GM18868 (cell line): ENCODE data around the gene B3GALNT1.
A peak's percentile ranks its signal among the peaks of the same experiment; 100 is the strongest.

Experiments used
- ATAC-seq: cut with Tn5 transposase; IDR thresholded peaks from one replicate; pipeline ENCODE4 v1.9.1; 2021; ENCODE audit warnings: mild to moderate bottlenecking, moderate library complexity; ENCODE audit not compliant: unreplicated experiment

Gene B3GALNT1

GRCh38 chr3:161081633-161082032, 23.5 kb downstream of the B3GALNT1 start:
- peak; percentile 92 for ATAC-seq

DNA sequence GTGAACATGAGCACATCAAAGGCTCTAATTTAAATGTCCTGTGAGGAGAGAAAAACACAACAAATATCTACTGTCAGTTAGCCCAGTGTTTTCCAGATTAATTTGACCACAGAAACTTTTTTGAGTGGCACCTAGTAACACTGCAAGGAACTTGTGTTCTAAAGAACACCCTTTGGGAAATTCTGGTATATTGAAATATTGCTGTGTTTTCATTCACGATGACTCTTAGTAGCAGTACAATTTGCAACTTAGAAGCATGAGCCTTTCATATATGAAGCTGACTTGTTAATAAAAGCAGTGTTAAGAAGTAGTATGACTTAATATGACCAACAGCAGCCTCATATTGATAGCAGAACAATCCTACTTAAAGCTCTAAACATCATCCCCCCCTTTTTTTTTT, 32.0 kb downstream of the B3GALNT1 start:
- ATAC-seq: no peak

GRCh38 chr3:161072751-161073150, 32.4 kb downstream of the B3GALNT1 start:
- no peak for ATAC-seq

- no peak for ATAC-seq
These were observed 32.9 kb downstream of the B3GALNT1 start for GRCh38 chr3:161072211-161072621.

- no peak for ATAC-seq
These were observed 34.0 kb downstream of the B3GALNT1 start for GRCh38 chr3:161070980-161071663.

- ATAC-seq: no peak
These were observed 34.8 kb downstream of the B3GALNT1 start for GRCh38 chr3:161070252-161070930.

- ATAC-seq: peak; percentile 94
These were observed 35.5 kb downstream of the B3GALNT1 start for GRCh38 chr3:161069511-161070251.

DNA sequence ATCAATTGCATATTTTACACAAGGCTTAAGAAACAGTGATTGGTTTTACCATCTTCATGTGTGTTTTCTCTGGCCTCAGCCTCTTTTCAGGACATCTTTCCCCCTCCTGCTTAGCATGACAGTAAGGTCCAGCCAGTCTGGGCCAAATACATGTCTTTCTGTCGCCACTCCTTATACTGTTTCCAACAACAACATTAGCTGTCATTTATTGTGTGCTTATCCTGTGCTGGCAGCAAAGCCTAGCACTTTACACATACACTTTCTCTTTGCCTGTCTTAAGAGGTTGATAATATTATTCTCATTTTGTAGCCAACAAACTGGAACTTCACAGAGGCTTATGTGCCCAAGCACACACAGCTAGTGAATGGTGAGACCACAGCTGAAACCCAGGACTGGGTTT, 37.8 kb downstream of the B3GALNT1 start:
- ATAC-seq: peak; percentile 22

- no peak for ATAC-seq
These were observed 38.2 kb downstream of the B3GALNT1 start for GRCh38 chr3:161066930-161067329.

GRCh38 chr3:161064413-161064812, 40.7 kb downstream of the B3GALNT1 start:
- no peak for ATAC-seq

GRCh38 chr3:161054860-161055604, 50.1 kb downstream of the B3GALNT1 start:
- ATAC-seq: no peak

GRCh38 chr3:161051856-161052255, 53.3 kb downstream of the B3GALNT1 start:
- ATAC-seq: no peak

DNA sequence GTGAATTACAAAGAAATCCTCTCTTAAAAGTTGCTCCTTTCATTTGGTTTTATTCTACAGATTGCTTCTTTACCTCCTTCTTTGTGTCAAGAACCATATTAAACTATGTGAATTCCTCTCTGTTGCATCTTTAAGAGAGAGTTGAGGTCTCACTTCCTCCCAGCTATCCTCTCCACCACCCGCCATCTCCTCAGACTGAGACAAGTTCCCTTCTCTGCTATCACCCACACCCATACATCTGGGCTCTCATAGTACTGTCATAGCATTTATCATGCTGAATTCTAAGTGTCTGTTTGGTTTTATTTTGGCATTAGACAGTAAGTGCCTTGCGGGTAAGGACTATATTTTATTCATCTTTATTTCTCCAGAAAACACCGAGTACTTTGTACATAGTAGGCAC, 54.2 kb downstream of the B3GALNT1 start:
- peak; percentile 83 for ATAC-seq

GRCh38 chr3:161049683-161050248, 55.4 kb downstream of the B3GALNT1 start:
- ATAC-seq: no peak

GRCh38 chr3:161043336-161044035, 61.7 kb downstream of the B3GALNT1 start:
- peak; percentile 78 for ATAC-seq

GRCh38 chr3:161042023-161042501, 63.1 kb downstream of the B3GALNT1 start:
- peak; percentile 82 for ATAC-seq

DNA sequence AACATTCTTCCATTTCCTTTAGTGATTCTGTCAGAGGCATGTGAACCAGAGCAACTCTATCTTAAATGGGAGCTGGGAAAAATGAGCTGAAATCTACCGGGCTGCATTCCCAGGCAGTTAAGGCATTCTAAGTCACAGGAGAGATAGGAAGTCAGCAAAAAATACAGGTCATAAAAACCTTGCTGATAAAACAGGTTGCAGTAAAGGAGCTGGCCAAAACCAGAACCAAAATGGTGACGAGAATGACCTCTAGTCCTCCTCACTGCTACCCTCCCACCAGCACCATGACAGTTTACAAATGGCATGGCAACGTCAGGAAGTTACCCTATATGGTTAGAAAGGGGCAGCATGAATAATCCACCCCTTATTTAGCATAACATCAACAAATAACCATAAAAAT, 66.4 kb downstream of the B3GALNT1 start:
- ATAC-seq: no peak

DNA sequence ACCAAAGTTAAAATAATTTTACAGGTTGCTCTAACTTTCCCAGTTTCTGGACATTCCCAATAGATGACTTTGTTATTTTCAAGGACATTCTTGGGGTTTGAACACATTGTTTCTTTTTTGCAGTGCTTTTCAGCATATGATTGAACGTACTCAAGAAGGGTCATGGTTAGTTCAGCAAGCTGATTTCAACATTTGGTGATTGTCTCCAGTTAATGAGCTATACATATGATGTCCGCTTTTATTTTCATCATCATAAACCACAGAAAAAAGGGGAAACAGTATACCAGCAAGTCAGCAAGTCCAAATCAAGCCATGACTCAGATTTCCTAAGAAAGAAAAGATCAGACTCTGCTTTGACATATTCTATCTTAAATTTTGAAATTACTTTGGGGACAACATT, 69.4 kb downstream of the B3GALNT1 start:
- ATAC-seq: peak; percentile 59

DNA sequence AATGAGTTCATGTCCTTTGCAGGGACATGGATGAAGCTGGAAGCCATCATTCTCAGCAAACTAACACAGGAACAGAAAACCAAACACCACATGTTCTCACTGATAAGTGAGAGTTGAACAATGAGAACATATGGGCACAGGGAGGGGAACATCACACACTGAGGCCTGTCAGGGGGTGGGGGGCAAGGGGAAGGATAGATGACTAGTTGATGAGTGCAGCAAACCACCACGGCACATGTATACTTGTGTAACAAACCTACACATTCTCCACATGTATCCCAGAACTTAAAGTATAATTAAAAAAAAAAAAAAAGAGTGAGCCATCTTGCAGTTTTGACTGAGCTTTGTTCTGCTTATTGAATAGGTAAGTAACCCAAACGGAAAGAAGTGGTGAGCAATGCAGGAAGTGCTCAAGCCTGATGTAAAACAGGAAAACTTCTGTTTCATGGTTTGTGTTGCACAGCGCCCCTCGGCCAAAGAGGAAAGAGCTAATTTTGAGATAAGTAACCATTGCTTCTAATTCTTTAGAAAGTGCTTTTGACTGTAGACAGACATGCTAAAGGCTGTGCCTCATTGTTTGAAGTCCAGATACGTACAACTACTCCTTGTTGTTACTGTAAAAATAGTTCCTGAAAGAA, 70.1 kb downstream of the B3GALNT1 start:
- ATAC-seq: peak; percentile 82
